ENCODE results near the gene TINAG.

The TINAG gene

GRCh38 chr6:54353975-54354374 is 45.7 kb downstream of the TINAG start:
- TF ChIP-seq POLR2A (IDR thresholded peaks at IDR 0.05; ENCODE audit: low read length): no peak
- TF ChIP-seq GATA1 (IDR thresholded peaks at IDR 0.05; ENCODE audit: low read depth, low read length): no peak
- DNase-seq: no peak

- TF ChIP-seq GATA1 (IDR thresholded peaks at IDR 0.05; ENCODE audit: low read depth, low read length) (no peak), POLR2A (IDR thresholded peaks at IDR 0.05; ENCODE audit: low read length) (no peak)
Measured at GRCh38 chr6:54354608-54355007, 46.4 kb downstream of the TINAG start.

GRCh38 chr6:54357141-54357540 is 48.9 kb downstream of the TINAG start:
- TF ChIP-seq POLR2A (IDR thresholded peaks at IDR 0.05; ENCODE audit: low read length): no peak
- no peak for TF ChIP-seq GATA1 (IDR thresholded peaks at IDR 0.05; ENCODE audit: low read depth, low read length)
- no peak for DNase-seq

More at GRCh38 chr6:54354608-54355007, 46.4 kb downstream of the TINAG start:
- no peak for DNase-seq

- DNase-seq: no peak
- TF ChIP-seq POLR2A (IDR thresholded peaks at IDR 0.05; ENCODE audit: low read length) (no peak), GATA1 (IDR thresholded peaks at IDR 0.05; ENCODE audit: low read depth, low read length) (no peak)
Measured at GRCh38 chr6:54361188-54361587, 52.9 kb downstream of the TINAG start.

- TF ChIP-seq GATA1 (IDR thresholded peaks at IDR 0.05; ENCODE audit: low read depth, low read length) (no peak), POLR2A (IDR thresholded peaks at IDR 0.05; ENCODE audit: low read length) (no peak)
Measured at GRCh38 chr6:54361734-54362133, 53.5 kb downstream of the TINAG start.

GRCh38 chr6:54366667-54367327 is 58.6 kb downstream of the TINAG start:
- no peak for DNase-seq
- TF ChIP-seq POLR2A (IDR thresholded peaks at IDR 0.05; ENCODE audit: low read length): no peak
- TF ChIP-seq GATA1 (IDR thresholded peaks at IDR 0.05; ENCODE audit: low read depth, low read length): no peak

More at GRCh38 chr6:54361734-54362133, 53.5 kb downstream of the TINAG start:
- no peak for DNase-seq

GRCh38 chr6:54377776-54378175 is 69.5 kb downstream of the TINAG start:
- no peak for DNase-seq
- no peak for TF ChIP-seq POLR2A (IDR thresholded peaks at IDR 0.05; ENCODE audit: low read length)
- no peak for TF ChIP-seq GATA1 (IDR thresholded peaks at IDR 0.05; ENCODE audit: low read depth, low read length)

- no peak for DNase-seq
- no peak for TF ChIP-seq POLR2A (IDR thresholded peaks at IDR 0.05; ENCODE audit: low read length)
- TF ChIP-seq GATA1 (IDR thresholded peaks at IDR 0.05; ENCODE audit: low read depth, low read length): no peak
Measured at GRCh38 chr6:54386295-54386694, 78.1 kb downstream of the TINAG start.

- DNase-seq: no peak
- TF ChIP-seq GATA1 (IDR thresholded peaks at IDR 0.05; ENCODE audit: low read depth, low read length) (no peak), POLR2A (IDR thresholded peaks at IDR 0.05; ENCODE audit: low read length) (no peak)
Measured at GRCh38 chr6:54390362-54390761, 82.1 kb downstream of the TINAG start.

GRCh38 chr6:54391577-54391976 is 83.3 kb downstream of the TINAG start:
- TF ChIP-seq POLR2A (IDR thresholded peaks at IDR 0.05; ENCODE audit: low read length): no peak
- TF ChIP-seq GATA1 (IDR thresholded peaks at IDR 0.05; ENCODE audit: low read depth, low read length): no peak
- DNase-seq: no peak

GRCh38 chr6:54403096-54403495 is 94.9 kb downstream of the TINAG start:
- no peak for TF ChIP-seq GATA1 (IDR thresholded peaks at IDR 0.05; ENCODE audit: low read depth, low read length)
- no peak for TF ChIP-seq POLR2A (IDR thresholded peaks at IDR 0.05; ENCODE audit: low read length)
- DNase-seq: no peak

GRCh38 chr6:54404791-54405190 is 96.5 kb downstream of the TINAG start:
- TF ChIP-seq GATA1 (IDR thresholded peaks at IDR 0.05; ENCODE audit: low read depth, low read length) (no peak), POLR2A (IDR thresholded peaks at IDR 0.05; ENCODE audit: low read length) (no peak)
- no peak for DNase-seq

- DNase-seq: no peak
Measured at GRCh38 chr6:54411767-54412166, 103.5 kb downstream of the TINAG start.

GRCh38 chr6:54415517-54415916 is 107.3 kb downstream of the TINAG start:
- no peak for DNase-seq
- TF ChIP-seq POLR2A (IDR thresholded peaks at IDR 0.05; ENCODE audit: low read length) (no peak), GATA1 (IDR thresholded peaks at IDR 0.05; ENCODE audit: low read depth, low read length) (no peak)

More at GRCh38 chr6:54411767-54412166, 103.5 kb downstream of the TINAG start:
- TF ChIP-seq GATA1 (IDR thresholded peaks at IDR 0.05; ENCODE audit: low read depth, low read length) (no peak), POLR2A (IDR thresholded peaks at IDR 0.05; ENCODE audit: low read length) (no peak)

- TF ChIP-seq GATA1 (IDR thresholded peaks at IDR 0.05; ENCODE audit: low read depth, low read length): no peak
- TF ChIP-seq POLR2A (IDR thresholded peaks at IDR 0.05; ENCODE audit: low read length): no peak
- DNase-seq: no peak
Measured at GRCh38 chr6:54419885-54420284, 111.6 kb downstream of the TINAG start.
